Dermis microvascular lymphatic vessel endothelial cell (primary cell): ENCODE results near the gene GLIS1. TPM values are rescaled to one million over a fixed set of nuclear protein-coding genes. Genes with fewer than 3 reads are reported as not detected.
"Not testable (repeated sequence)": the region's sequence is repeated elsewhere in the genome, so short reads cannot be mapped to it uniquely, and the experiment has no call there.

Experiments used
- DNase-seq, 2 donors: peaks; one replicate each; pipeline versions ENCODE4 v3.0.0 to v3.0.0-alpha.2; 2010; ENCODE audit warnings: low read depth in 2 of 2
- total RNA-seq: library from RNA; depleted of rRNA; stranded (reverse); fragments of >200 nt; gene quantifications from 2 replicates; pipeline ENCODE4 v1.2.1, GENCODE V29; 2014

The GLIS1 gene
- total RNA-seq, 1 donor from 2014 or later = not detected

DNA sequence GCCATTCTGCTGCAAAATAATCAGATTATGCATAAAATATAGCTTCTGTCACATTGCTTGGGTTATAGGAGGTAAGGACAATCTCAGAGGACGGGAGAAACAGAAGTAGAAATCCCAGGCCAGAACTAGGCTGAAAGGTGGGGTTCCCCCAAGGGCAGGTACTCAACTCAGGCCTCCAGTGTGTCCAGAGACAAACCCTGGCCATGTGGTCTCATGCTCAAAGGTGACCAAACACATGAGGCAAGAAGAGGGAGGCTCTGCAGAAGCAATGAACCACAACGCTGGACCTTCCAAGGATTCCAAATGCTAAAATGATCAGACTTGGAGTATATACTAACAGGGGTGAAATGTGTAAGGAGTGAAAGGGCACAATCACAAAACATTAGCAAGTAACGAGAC, 176.0 kb downstream of the GLIS1 start:
- DNase-seq = no peak

DNA sequence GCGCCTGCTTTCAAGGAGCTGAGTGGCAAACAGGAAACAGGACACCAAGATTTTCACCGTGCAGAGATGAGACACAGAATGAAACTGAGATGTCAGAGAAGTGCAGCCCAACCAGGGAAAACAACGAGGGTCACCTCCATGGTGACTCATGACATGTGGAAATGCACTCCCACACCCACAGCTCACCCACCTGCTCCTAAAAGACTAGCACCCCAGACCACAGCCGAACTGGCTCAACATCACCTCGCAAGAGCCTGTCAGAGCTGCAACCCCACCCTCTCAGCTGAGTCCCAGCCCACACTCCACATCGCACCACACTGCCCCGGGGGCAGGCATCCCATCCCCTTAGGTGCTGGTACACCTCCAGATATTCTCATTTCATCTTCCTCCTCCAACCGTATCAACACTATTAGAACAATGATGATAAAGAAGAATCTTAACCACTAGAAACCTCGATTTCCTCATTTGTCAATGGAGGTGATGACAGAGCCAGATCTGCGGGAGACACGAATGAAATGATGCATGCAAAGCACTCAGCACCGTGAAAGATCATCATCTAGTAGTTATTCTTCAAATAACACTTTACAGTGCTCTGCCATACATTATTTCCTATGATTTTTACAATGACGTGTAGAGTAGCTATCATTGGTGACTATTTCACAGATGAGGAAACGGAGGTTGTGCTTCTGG, 176.5 kb downstream of the GLIS1 start:
- no peak for DNase-seq

DNA sequence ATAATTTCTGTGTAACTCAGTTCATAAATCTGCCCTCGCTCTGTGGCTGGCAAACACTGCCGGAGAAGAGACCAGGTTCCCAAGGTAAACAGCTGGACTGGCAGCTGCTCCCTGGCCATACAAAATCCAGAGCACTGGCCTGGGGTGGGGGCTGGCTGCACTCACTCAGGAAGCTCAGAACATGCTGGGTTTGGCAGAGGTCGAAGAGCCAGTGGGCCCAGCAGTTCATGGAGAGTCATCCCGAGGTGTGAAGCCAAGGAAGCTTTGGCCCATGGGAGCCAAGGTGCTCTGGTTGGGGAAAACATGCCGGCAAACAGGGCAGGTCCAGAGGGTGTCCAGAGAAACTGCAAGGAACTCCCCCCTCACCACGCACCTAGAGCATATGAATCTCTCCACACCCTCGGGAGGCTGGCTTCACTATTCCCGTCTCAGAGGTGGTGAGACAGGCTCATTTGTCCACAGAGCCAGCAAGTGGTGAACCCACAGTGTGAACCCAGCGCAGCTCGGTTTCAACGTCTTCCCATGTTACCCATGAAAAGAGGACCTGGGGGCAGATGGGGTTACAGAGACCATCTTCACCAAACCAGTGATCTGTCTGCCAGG, 177.4 kb downstream of the GLIS1 start:
- DNase-seq = no peak

DNA sequence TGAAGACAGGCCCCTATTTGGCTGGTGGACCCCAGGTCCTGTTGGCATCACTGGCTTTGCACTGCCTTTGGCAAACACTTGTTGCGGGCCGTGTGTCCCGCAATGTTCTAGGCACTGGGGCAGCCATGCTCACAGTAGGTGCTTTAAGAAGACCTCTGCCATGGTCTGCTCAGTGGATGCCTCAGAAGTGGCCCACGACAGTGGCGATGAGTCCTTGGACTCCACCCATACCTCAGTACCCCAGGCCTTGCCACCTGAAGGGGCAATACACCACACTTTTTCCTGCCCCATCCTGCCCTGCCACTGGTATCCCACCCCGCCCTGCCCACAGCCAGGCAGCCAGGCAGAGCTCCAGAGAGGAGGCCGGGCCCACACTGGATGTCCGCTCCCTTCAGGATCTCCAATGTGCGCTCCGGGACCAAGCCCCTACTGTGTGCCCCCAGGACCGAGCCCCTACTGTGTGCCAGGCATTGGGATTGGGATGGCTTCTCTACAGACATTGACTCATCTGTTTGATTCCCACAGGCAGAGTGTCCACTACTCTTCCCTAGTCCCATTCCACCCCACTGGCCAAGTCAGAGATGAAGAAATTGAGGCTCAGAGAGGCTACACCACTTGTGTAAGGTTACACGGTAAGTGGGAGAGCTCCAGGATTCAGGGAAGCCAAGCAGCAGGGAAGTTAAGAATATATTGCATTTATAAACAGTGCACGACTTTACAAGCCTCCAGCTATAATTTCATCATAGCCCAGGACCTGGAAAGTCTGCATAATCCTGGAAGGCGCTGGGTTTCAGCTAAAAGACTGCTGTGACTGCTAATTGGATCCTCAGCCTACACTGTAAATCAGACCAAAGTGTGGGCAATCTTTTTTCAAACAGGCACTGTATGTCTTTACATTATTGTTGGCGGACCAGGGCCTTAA, 178.1 kb downstream of the GLIS1 start:
- no peak for DNase-seq

DNA sequence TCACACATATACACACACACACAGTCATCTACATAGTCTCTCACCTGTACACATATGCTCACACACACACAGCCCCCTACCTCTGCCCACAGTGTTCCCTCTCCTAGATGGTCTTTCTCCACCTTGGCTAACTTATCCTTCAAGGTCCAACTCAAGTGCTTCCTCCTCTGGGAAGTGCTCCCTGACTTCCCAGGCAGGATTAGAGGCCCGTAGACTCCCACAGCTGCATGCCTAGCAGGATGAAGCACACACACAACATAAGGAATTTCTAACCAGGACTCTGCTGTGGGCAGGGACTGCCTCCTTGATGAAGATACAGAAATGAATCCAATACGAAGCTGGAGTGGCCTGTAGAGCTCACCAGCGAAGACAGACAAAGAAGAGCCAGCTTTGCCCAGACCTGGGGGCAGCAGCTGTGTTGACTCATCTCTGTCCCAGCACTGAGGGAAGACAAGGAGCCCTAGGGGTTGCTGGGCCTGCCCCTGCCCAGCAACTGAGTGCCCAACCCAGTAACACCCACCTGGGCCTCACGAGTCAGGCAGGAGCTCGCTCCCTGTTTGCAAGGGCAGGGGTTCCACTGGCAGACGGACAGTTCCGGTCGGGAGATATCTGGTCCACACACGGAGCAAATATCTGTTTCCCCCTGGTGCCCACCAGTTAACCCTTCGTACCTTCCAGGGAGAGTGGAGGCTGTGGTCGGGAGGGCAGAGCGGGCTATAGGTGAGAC, 178.9 kb downstream of the GLIS1 start:
- no peak for DNase-seq

DNA sequence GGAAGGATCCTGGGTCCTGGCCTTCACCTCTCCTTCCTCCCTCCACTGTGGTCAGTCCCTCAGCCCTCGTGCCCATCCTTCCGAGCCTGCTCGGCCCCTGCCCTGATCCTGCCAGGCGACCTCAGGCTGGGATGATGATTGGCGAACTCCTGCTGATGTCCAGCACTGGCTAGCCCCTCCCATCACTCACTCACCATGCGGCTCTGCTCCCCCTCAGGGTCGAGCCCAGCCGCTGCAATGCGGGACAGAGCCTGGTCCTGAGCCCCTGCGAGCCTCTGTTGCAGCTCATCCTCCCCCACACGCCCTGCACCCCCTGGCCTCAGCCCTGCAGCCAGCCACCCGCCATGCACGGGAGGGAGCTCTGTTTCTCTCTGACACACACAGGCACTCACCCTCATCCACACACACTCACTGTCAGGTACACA, 179.6 kb downstream of the GLIS1 start:
- DNase-seq = no peak

DNA sequence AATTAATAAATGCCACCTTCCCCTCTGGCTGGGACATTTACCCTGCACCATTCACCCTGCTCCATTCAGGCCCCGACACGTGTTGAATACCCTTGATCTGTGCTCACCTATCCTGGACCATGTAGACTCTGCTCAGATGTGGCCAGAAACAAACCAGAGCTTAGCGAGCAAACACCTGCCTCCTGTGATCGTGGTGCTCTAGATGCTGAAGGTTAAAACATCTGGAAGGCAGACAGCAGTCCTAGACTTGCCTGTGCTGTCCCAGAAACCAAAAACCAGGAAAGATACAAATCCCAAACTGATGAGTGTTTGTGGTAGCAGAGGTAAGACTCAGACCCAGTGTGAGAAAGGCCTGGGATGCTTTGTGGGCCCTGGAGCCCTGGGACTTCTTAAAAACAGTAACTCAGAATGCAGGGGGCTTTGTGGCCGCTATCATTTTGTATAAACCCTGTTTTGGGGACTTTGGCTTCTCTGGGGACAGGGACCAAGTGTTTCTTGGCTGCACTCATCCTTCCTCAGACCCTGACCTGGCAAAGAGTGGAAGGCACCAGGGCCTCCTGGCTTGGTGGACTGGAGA, 180.1 kb downstream of the GLIS1 start:
- no peak for DNase-seq

- DNase-seq = no peak
Observed at GRCh38 chr1:53557830-53558738, 180.9 kb downstream of the GLIS1 start.

DNA sequence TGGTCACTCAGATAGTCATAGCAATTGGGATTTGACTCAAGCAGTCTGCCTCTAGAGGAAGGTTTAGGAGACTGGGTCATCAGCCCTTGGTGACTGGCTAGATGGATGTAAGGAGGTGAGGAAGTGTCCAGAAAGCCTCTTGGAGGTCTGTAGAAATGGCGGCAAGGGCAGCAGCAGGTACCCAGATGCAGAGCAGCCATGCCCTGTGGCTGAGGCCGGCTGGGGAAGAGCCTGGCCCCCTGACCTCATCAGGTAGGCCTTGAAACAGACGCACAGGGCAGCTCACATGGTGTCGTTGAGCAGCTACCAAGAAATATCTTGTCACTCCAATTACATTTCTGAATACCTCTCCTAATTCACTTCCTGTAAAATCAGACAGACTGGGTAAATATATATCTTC, 181.6 kb downstream of the GLIS1 start:
- no peak for DNase-seq

GRCh38 chr1:53556657-53557227, 182.2 kb downstream of the GLIS1 start:
- DNase-seq = no peak

GRCh38 chr1:53555620-53556326, 183.2 kb downstream of the GLIS1 start:
- not testable (repeated sequence) for DNase-seq

GRCh38 chr1:53554592-53555305, 184.2 kb downstream of the GLIS1 start:
- DNase-seq = no peak

- no peak for DNase-seq
Observed at GRCh38 chr1:53553734-53554509, 185.0 kb downstream of the GLIS1 start.

- DNase-seq = no peak
Observed at GRCh38 chr1:53552981-53553733, 185.8 kb downstream of the GLIS1 start.

- DNase-seq = no peak
Observed at GRCh38 chr1:53552146-53552861, 186.7 kb downstream of the GLIS1 start.

- DNase-seq = no peak
Observed at GRCh38 chr1:53551428-53551995, 187.5 kb downstream of the GLIS1 start.
